Activated naive CD8-positive, alpha-beta T cell treated with anti-CD3 and anti-CD28 coated beads, Interleukin-2, amount 10 ng/mL, durations not matched to agents 7 days and 5 days (primary cell): ENCODE data around the gene ABCC1. TPM values are rescaled to one million over a fixed set of nuclear protein-coding genes. Genes with fewer than 3 reads are reported as not detected.
"Not testable (repeated sequence)": the region's sequence is repeated elsewhere in the genome, so short reads cannot be mapped to it uniquely, and the experiment has no call there.

Source experiments
- ATAC-seq: fragments of 150-1000 bp; cut with Tn5 transposase; one replicate; pipeline ENCODE4 v1.10.0; 2021; ENCODE audit warnings: low read depth, moderate library complexity
- POLR2A ChIA-PET: fragments of 350-600 bp; sonication (Branson Sonifier 250); formaldehyde crosslinking; loops from one replicate; lab custom pipeline; 2021; ENCODE audit warnings: antibody characterized with exemption; lab: Charles Lee
- DNase-seq: peaks from one replicate; pipeline ENCODE4 v3.0.0; 2021
- H3K27ac Mint-ChIP-seq: one replicate; pipeline ENCODE4 v1.8.0; 2022; ENCODE audit warnings: mild to moderate bottlenecking, mixed read lengths
- H3K27me3 Mint-ChIP-seq: one replicate; pipeline ENCODE4 v1.8.0; 2022; ENCODE audit warnings: mild to moderate bottlenecking, moderate library complexity, mixed read lengths
- H3K36me3 Mint-ChIP-seq: one replicate; pipeline ENCODE4 v1.8.0; 2021; ENCODE audit warnings: mild to moderate bottlenecking, mixed read lengths
- H3K4me1 Mint-ChIP-seq: one replicate; pipeline ENCODE4 v1.8.0; 2021; ENCODE audit warnings: mixed read lengths
- H3K4me3 Mint-ChIP-seq: one replicate; pipeline ENCODE4 v1.8.0; 2022; ENCODE audit warnings: mild to moderate bottlenecking, moderate library complexity, mixed read lengths
- H3K9me3 Mint-ChIP-seq: one replicate; pipeline ENCODE4 v1.8.0; 2021; ENCODE audit warnings: mixed read lengths
- total RNA-seq, 2 experiments: library from RNA; stranded (reverse); gene quantifications; one replicate each; pipeline ENCODE4 v1.2.3, GENCODE V29; 2021

Gene ABCC1
- total RNA-seq, 2 experiments from 2014 or later, result 55.2 to 62.5 TPM

DNA sequence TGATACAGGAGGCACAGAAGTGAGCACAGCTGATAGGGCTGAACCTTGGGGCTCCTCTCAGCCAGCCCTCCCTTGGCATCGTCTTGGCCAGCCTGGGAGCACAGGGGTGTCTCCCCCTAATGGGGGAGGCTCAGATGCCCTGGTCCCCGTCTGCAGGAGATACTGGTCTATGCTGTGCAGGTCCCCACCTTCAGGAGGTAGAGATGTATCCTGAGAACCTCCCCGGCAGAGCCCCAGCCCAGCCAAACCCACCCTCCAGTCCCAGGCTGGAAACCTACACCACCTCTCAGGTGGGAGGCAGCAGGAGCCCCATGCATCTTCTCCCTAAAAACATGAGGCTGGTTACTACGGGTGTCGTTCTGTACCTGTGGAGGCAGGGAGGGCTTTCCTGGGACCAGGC is 235.2 kb downstream of the ABCC1 start:
- DNase-seq, result no peak
- H3K27me3 Mint-ChIP-seq, result peaks cover 4% of the 10 kb centered on the region
- H3K9me3 Mint-ChIP-seq, result no peaks in the 10 kb centered on the region
- H3K4me3 Mint-ChIP-seq, result no peak overlapping the region
- no peak overlapping the region for H3K27ac Mint-ChIP-seq
- H3K36me3 Mint-ChIP-seq, result no peaks in the 10 kb centered on the region
- H3K4me1 Mint-ChIP-seq, result no peaks in the 10 kb centered on the region
- no peak for ATAC-seq
- POLR2A ChIA-PET, result no interaction called here

DNA sequence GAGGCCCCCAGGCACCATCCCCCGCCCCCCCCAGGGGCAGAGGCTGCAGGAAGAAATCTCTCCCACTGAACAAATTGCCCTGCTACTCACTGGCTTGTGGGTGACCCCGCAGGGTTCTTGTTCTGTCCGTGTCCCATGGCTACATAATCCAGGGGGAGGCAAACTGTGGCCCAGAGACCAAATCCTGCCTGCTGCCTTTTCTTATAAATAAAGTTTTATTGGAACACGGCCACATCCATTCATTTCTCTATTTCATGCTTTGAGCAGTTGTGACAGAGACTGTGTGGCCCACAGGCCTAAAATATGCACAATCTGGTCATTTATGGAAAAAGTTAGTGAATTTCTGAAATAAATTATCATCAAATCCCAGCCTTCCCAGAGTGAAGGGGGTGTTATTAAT is 235.7 kb downstream of the ABCC1 start:
- Mint-ChIP-seq H3K27me3 (peaks cover 4% of the 10 kb centered on the region), H3K4me3 (no peak overlapping the region), H3K27ac (no peak overlapping the region), H3K9me3 (no peaks in the 10 kb centered on the region), H3K4me1 (no peaks in the 10 kb centered on the region), H3K36me3 (no peaks in the 10 kb centered on the region)
- POLR2A ChIA-PET, result no interaction called here
- DNase-seq (no peak), ATAC-seq (no peak)

DNA sequence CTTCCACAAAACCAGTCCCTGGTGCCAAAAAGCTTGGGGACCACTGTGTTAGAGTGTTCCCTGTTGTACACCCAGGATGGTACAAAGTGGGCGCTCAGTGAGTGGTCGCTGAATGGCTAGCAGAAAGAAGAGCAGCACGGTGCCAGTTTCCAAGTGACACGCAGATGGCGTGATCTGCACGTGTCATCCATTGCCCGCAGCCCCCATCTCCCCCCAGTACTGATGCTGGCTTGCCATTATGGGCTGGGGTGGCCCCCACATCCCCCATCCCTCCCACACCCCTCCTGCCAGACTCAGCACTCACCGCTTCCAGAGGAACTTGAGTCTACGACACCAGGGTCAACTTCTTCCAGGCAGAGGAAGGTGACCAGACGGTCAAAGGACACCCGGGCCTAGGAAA is 237.4 kb downstream of the ABCC1 start:
- Mint-ChIP-seq H3K27ac (no peak overlapping the region), H3K4me1 (no peaks in the 10 kb centered on the region), H3K4me3 (no peak overlapping the region), H3K27me3 (peaks cover 4% of the 10 kb centered on the region), H3K9me3 (no peaks in the 10 kb centered on the region), H3K36me3 (no peaks in the 10 kb centered on the region)
- ATAC-seq, result no peak
- POLR2A ChIA-PET, result no interaction called here
- DNase-seq, result no peak

DNA sequence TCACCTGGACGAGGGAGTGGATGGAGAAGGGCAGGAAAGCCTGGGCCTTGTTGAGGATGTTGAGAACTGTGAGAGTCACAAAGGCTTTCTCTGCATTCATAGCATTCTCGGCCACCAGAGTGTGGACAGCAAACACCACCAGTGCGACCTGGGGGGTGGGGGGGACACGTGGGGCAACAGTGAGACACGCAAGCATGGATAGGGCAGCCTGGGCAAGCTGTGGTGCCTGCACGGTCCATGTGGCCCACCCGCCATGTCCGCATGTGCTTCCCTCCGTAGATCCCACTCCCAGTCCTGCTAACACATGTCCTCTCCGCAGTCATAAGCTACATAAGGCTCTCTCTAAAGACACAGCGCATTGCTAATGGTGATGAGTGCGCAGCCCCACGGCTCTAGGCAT is 239.4 kb downstream of the ABCC1 start:
- H3K36me3 Mint-ChIP-seq, result no peaks in the 10 kb centered on the region
- DNase-seq, result no peak
- no peak overlapping the region for H3K27ac Mint-ChIP-seq
- no peak for ATAC-seq
- POLR2A ChIA-PET, result no interaction called here
- H3K9me3 Mint-ChIP-seq, result no peaks in the 10 kb centered on the region
- H3K27me3 Mint-ChIP-seq, result peaks cover 2% of the 10 kb centered on the region
- H3K4me1 Mint-ChIP-seq, result no peaks in the 10 kb centered on the region
- H3K4me3 Mint-ChIP-seq, result no peak overlapping the region

DNA sequence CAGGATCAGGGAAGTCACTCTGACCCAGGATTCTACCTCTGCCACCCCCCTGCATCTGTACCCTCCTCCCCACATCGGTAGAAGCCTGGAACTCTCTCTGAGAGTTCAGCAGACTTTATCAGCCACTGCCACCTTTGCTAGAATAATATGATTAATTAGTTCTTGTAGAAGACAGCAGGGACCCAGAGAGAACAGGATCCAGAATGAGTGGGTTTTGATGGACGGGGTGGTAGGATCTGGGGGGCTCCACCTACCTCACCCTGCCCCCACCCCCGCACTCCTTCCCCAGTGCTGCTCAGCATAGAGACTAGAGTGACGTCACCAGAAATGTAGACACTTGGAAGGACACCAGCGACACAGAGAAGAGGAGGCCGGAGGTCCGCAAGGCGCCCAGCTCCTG is 240.4 kb downstream of the ABCC1 start:
- DNase-seq (no peak), ATAC-seq (no peak)
- H3K4me1 Mint-ChIP-seq, result no peaks in the 10 kb centered on the region
- H3K27me3 Mint-ChIP-seq, result peaks cover under 1% of the 10 kb centered on the region
- no peak overlapping the region for H3K27ac Mint-ChIP-seq
- no peaks in the 10 kb centered on the region for H3K9me3 Mint-ChIP-seq
- POLR2A ChIA-PET, result no interaction called here
- no peaks in the 10 kb centered on the region for H3K36me3 Mint-ChIP-seq
- H3K4me3 Mint-ChIP-seq, result no peak overlapping the region

DNA sequence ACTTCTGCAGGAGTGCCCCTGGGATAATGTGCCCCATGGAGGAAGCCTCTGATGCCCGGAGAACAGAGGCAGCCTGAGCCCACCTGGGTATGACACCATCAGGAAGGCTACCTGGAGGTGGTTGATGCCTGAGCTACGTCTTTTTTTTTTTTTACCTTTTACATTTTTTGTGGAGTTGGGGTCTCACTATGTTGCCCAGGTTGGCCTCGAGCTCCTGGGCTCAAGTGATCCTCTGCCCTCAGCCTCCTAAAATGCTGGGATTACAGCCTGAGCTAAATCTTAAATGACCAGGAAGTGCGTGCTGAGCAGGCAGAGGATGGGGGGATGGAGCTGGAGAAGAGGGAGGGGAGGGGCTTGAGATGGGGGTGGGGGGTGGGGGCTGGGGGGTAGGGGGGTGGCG is 241.1 kb downstream of the ABCC1 start:
- no peak overlapping the region for H3K27ac Mint-ChIP-seq
- ATAC-seq, result no peak
- no peaks in the 10 kb centered on the region for H3K36me3 Mint-ChIP-seq
- no peak overlapping the region for H3K4me3 Mint-ChIP-seq
- H3K9me3 Mint-ChIP-seq, result no peaks in the 10 kb centered on the region
- no peaks in the 10 kb centered on the region for H3K4me1 Mint-ChIP-seq
- H3K27me3 Mint-ChIP-seq, result peaks cover 3% of the 10 kb centered on the region
- DNase-seq, result no peak
- POLR2A ChIA-PET, result no interaction called here

DNA sequence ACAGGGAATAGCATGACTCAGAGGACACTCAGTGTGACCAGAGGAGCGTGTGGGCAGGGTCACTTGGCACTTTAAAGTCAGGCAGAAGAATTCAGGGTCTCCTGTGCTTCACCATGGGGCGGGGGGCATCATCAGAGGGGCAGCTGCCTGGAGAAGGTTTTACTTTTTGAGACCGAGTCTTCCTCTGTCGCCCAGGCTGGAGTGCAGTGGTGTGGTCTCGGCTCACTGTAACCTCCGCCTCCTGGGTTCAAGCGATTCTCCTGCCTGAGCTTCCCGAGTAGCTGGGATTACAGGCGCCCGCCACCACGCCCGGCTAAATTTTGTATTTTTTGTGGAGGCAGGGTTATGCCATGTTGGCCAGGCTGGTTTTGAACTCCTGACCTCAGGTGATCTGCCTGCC is 241.6 kb downstream of the ABCC1 start:
- ATAC-seq, POLR2A ChIA-PET, DNase-seq, H3K27ac Mint-ChIP-seq, H3K27me3 Mint-ChIP-seq, H3K4me1 Mint-ChIP-seq, H3K36me3 Mint-ChIP-seq, H3K9me3 Mint-ChIP-seq, H3K4me3 Mint-ChIP-seq: not testable (repeated sequence)

DNA sequence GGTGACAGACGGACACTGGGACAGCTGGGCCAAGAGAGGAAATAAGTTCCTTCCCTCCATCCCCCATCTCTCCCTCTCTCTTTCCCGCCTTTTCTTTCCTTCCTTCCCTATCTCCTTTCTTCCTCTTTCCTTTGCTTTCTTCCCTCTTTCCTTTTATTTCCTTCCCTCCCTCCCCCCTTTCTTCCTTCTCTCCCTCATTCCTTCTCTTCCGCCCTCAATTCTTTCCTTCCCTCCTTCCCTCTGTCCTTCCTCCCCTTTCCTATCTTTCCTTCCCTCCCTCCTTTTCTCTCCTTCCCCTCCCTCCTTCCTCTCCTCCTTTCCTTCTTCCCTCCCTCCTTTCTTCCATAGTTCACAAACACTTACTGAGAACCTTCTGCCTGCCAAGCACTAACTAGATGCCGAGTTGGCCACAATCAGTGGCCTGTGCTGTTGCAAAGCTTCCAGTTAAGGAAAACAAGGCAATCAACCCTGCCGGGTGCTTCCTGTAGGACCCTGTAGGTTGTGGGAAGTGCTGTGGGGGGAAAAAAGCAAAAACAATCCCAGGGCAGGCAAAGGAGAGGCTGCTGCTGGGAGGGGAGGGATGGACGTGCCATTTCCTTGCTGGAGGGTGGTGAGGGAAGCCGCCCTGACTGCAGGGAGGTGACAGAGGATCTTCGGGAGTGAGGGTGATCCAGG is 242.2 kb downstream of the ABCC1 start:
- Mint-ChIP-seq H3K27ac (no peak overlapping the region), H3K27me3 (peaks cover 3% of the 10 kb centered on the region), H3K4me3 (no peak overlapping the region), H3K4me1 (no peaks in the 10 kb centered on the region), H3K9me3 (no peaks in the 10 kb centered on the region), H3K36me3 (no peaks in the 10 kb centered on the region)
- no peak for DNase-seq
- POLR2A ChIA-PET, result no interaction called here
- no peak for ATAC-seq

Other genes starting within 250 kb of the ABCC1 start
- gene MYH11, start 92.6 kb upstream of the ABCC1 start, total RNA-seq, result not detected
- gene CEP20, start 61.0 kb upstream of the ABCC1 start, total RNA-seq, result 10 to 100 TPM; 36.6 to 47.3 TPM